Upper lobe of left lung (tissue), 4 donors: ENCODE data around the gene WNT6.

Source experiments
- CTCF ChIP-seq, 6 experiments: fragments of 450-650 bp in 4 of 6; fragments of 200-600 bp in 2 of 6; sonication (generic) in 2 of 6; IDR thresholded peaks; one replicate each; pipeline ENCODE4 v1.5.1; 2016 to 2019; ENCODE audit warnings: antibody characterized with exemption in 6 of 6
- EP300 ChIP-seq, 4 donors: sonication (generic); formaldehyde crosslinking; IDR thresholded peaks; one replicate each; pipeline ENCODE4 v1.5.1; 2017; ENCODE audit warnings: antibody characterized with exemption in 4 of 4, control low read depth in 2 of 4
- POLR2A ChIP-seq, 4 donors: fragments of 450-650 bp; IDR thresholded peaks; one replicate each; pipeline ENCODE4 v1.5.1; 2016 to 2017; ENCODE audit warnings: antibody characterized with exemption in 4 of 4, mild to moderate bottlenecking in 2 of 4

- TF ChIP-seq CTCF (IDR thresholded peaks at IDR 0.05) (no peak), POLR2A (IDR thresholded peaks at IDR 0.05) (no peak), EP300 (IDR thresholded peaks at IDR 0.05) (no peak)
Observed at GRCh38 chr2:218859988-218860831, 605 bp downstream of the WNT6 start.
